PC-3 (cell line): ENCODE data around the gene LY6G5C.

Experiments
- EZH2 ChIP-seq: fragments of 300-600 bp; sonication (generic); IDR thresholded peaks from one replicate; pipeline ENCODE4 v1.6.1; 2017; ENCODE audit warnings: antibody characterized with exemption, mild to moderate bottlenecking, low read length; ENCODE audit not compliant: unreplicated experiment
- EZH2phosphoT487 ChIP-seq: fragments of 300-600 bp; sonication (generic); IDR thresholded peaks from 2 replicates; pipeline ENCODE4 v1.6.1; 2018; ENCODE audit warnings: mild to moderate bottlenecking, antibody characterized with exemption, low read length, borderline replicate concordance
- TF ChIP-seq, protein P1 (sequence below): fragments of 300-600 bp; sonication (generic); conservative IDR thresholded peaks from 2 replicates; pipeline ENCODE4 v1.5.1; 2017; ENCODE audit warnings: antibody characterized with exemption, low read depth, mild to moderate bottlenecking, low read length

GRCh38 chr6:31663961-31664789, 16.7 kb downstream of the LY6G5C start:
- TF ChIP-seq, protein P1, sequence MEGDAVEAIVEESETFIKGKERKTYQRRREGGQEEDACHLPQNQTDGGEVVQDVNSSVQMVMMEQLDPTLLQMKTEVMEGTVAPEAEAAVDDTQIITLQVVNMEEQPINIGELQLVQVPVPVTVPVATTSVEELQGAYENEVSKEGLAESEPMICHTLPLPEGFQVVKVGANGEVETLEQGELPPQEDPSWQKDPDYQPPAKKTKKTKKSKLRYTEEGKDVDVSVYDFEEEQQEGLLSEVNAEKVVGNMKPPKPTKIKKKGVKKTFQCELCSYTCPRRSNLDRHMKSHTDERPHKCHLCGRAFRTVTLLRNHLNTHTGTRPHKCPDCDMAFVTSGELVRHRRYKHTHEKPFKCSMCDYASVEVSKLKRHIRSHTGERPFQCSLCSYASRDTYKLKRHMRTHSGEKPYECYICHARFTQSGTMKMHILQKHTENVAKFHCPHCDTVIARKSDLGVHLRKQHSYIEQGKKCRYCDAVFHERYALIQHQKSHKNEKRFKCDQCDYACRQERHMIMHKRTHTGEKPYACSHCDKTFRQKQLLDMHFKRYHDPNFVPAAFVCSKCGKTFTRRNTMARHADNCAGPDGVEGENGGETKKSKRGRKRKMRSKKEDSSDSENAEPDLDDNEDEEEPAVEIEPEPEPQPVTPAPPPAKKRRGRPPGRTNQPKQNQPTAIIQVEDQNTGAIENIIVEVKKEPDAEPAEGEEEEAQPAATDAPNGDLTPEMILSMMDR, result no peak
- TF ChIP-seq EZH2phosphoT487 (no peak), EZH2 (no peak)
